Panc1 (cell line): ENCODE measurements around the gene WNT10A. TPM values are rescaled to one million over a fixed set of nuclear protein-coding genes. Genes with fewer than 3 reads are reported as not detected.
"Not testable (repeated sequence)": the region's sequence is repeated elsewhere in the genome, so short reads cannot be mapped to it uniquely, and the experiment has no call there.

ENCODE experiments used
- ATAC-seq: fragments of 200-7000 bp; cut with Tn5 transposase; 2 replicates; pipeline ENCODE4 v1.9.1; 2020; ENCODE audit warnings: mild to moderate bottlenecking, moderate library complexity
- BruUV-seq: library from RNA; stranded (reverse); fragments of 400-500 nt; replicated peaks from 2 replicates; lab custom pipeline; 2021; lab: Mats Ljungman, UMichigan
- CTCF ChIA-PET: fragments of 300-600 bp; sonication (Branson Sonifier 250); formaldehyde crosslinking; loops from one replicate; lab custom pipeline; 2022; ENCODE audit warnings: antibody characterized with exemption; lab: Charles Lee
- POLR2A ChIA-PET: fragments of 300-600 bp; sonication (Branson Sonifier 250); formaldehyde crosslinking; loops from one replicate; lab custom pipeline; 2022; ENCODE audit warnings: antibody characterized with exemption; lab: Charles Lee
- DNase-seq: peaks from one replicate; pipeline ENCODE4 v3.0.0-alpha.2; 2010; ENCODE audit warnings: low read depth, low spot score
- H3K27ac ChIP-seq: 2 replicates; pipeline ENCODE4 v1.5.1; 2011; ENCODE audit warnings: mild to moderate bottlenecking, low read length, inconsistent platforms
- H3K27me3 ChIP-seq: fragments of 200-500 bp; sonication (Bioruptor generic); 2 replicates; pipeline ENCODE4 v1.6.0; 2014; ENCODE audit warnings: low read length, inconsistent platforms; ENCODE audit not compliant: control insufficient read depth, insufficient read depth
- H3K36me3 ChIP-seq: fragments of 200-500 bp; sonication (Bioruptor generic); 2 replicates; pipeline ENCODE4 v1.5.1; 2014; ENCODE audit warnings: inconsistent platforms, mild to moderate bottlenecking, low read length, moderate library complexity; ENCODE audit not compliant: control insufficient read depth, insufficient read depth
- H3K4me1 ChIP-seq: 2 replicates; pipeline ENCODE4 v1.5.1; 2011; ENCODE audit warnings: inconsistent platforms, mild to moderate bottlenecking, low read length, moderate library complexity; ENCODE audit not compliant: control insufficient read depth, insufficient read depth
- H3K4me3 ChIP-seq, 2 experiments: 2 replicates each; pipeline ENCODE4 v1.5.1; 2011 to 2012; ENCODE audit warnings: low read depth in 2 of 2, low read length in 2 of 2, mild to moderate bottlenecking in 2 of 2, inconsistent platforms in 1 of 2, moderate library complexity in 1 of 2
- H3K9me3 ChIP-seq: fragments of 200-500 bp; sonication (Bioruptor generic); 2 replicates; pipeline ENCODE4 v1.5.1; 2014; ENCODE audit warnings: low read depth, mild to moderate bottlenecking, inconsistent platforms, low read length, moderate library complexity; ENCODE audit not compliant: control insufficient read depth, insufficient read depth
- CTCF ChIP-seq: fragments of 450-650 bp; IDR thresholded peaks from 2 replicates; pipeline ENCODE4 v1.5.1; 2017; ENCODE audit warnings: mild to moderate bottlenecking
- POLR2AphosphoS5 ChIP-seq: IDR thresholded peaks from 2 replicates; pipeline ENCODE4 v1.6.1; 2012; ENCODE audit warnings: mild to moderate bottlenecking, low read depth, low read length, moderate library complexity
- REST ChIP-seq, 2 experiments: IDR thresholded peaks; 2 replicates each; pipeline ENCODE4 v1.6.1; 2011 to 2012; ENCODE audit warnings: low read depth in 2 of 2, control low read depth in 1 of 2, low read length in 1 of 2, mild to moderate bottlenecking in 1 of 2, moderate library complexity in 1 of 2; ENCODE audit not compliant: insufficient read depth in 1 of 2
- SIN3A ChIP-seq: IDR thresholded peaks from 2 replicates; pipeline ENCODE4 v1.6.1; 2012; ENCODE audit warnings: low read depth, mild to moderate bottlenecking, low read length, moderate library complexity, borderline replicate concordance; ENCODE audit not compliant: insufficient read depth
- TCF7L2 ChIP-seq: IDR thresholded peaks from 2 replicates; pipeline ENCODE4 v1.6.1; 2011; ENCODE audit warnings: mild to moderate bottlenecking, low read depth, low read length, inconsistent platforms
- in situ Hi-C: cut with HindIII; loops from 2 replicates; pipeline ENCODE4 v1.10.0; 2016; ENCODE audit warnings: low sequenced_read_pairs, low pct_unique_long_range_greater_than_20kb
- intact Hi-C: fragments of 100-400 bp; cut with micrococcal nuclease; formaldehyde crosslinking; loops from one replicate; pipeline ENCODE4 v1.10.0; 2022; ENCODE audit not compliant: unreplicated experiment
- total RNA-seq: library from RNA; stranded (reverse); gene quantifications from one replicate; pipeline ENCODE4 v1.2.1, GENCODE V29; 2021; ENCODE audit not compliant: unreplicated experiment

WNT10A gene
- total RNA-seq, 1 experiment from 2014 or later: 9.2 TPM

- in situ Hi-C loops: no loop called here
- TF ChIP-seq CTCF: no peak
- TF ChIP-seq POLR2AphosphoS5: no peak
- TF ChIP-seq SIN3A: no peak
- TF ChIP-seq TCF7L2: no peak
- TF ChIP-seq REST (IDR thresholded peaks at IDR 0.05; ENCODE audit: insufficient read depth in 1 of 2, low read depth in 2 of 2, low read length in 1 of 2): no peak
- ChIA-PET POLR2A (no interaction called here), CTCF (no interaction called here)
- ATAC-seq (no peak), DNase-seq (no peak)
- H3K27ac ChIP-seq: no peak overlapping the region
- H3K9me3 ChIP-seq: peaks cover 7% of the 10 kb centered on the region; the same call in 1 of the 2 replicates
- H3K4me3 ChIP-seq: no peak overlapping the region
- intact Hi-C loops: no loop called here
- H3K4me1 ChIP-seq: 0 out of 2 replicates have a peak, but pooled peaks cover under 1% of the 10 kb centered on the region
- H3K36me3 ChIP-seq: no peaks in the 10 kb centered on the region
- BruUV-seq: no TSS peak
- H3K27me3 ChIP-seq: no peaks in the 10 kb centered on the region; the same call in 1 of the 2 replicates
Measured at GRCh38 chr2:218839888-218840287, 40.8 kb upstream of the WNT10A start.

- POLR2A ChIA-PET, H3K4me1 ChIP-seq, H3K9me3 ChIP-seq, CTCF ChIA-PET, in situ Hi-C loops, intact Hi-C loops, H3K4me3 ChIP-seq, ATAC-seq, DNase-seq, H3K36me3 ChIP-seq, BruUV-seq, H3K27me3 ChIP-seq, H3K27ac ChIP-seq: not testable (repeated sequence)
Measured at GRCh38 chr2:218844334-218844733, 36.3 kb upstream of the WNT10A start.

- DNase-seq, in situ Hi-C loops, ATAC-seq, H3K4me1 ChIP-seq, H3K9me3 ChIP-seq, H3K27me3 ChIP-seq, H3K27ac ChIP-seq, BruUV-seq, H3K36me3 ChIP-seq: not testable (repeated sequence)
- intact Hi-C loops: loop anchor here (1.0 to 2.0 kb wide), 3 partner anchors 119 to 188 kb away; partner anchors contain the start of genes BCS1L and ZNF142
- ChIA-PET POLR2A (interaction anchor here (1.5 kb wide), 1 partner anchor 187 kb away, joined by 3 read pairs; the partner anchor contains the start of genes BCS1L and ZNF142), CTCF (interaction anchor here (0.6 to 1.6 kb wide), 13 partner anchors 12 to 188 kb away, joined by 3 to 16 read pairs (median 4); partner anchors contain the start of genes BCS1L, CYP27A1, TTLL4 and ZNF142)
- peak overlapping the region in 1 of 2 experiments; percentile 29; a peak in 2 of 4 replicates for H3K4me3 ChIP-seq
Measured at GRCh38 chr2:218846963-218847362, 33.7 kb upstream of the WNT10A start.
